Activated B cell treated with CpG ODN at 0.5 μM for 24 hours (primary cell): Measurements from ENCODE around the gene RAB11FIP4. TPM values are rescaled to one million over a fixed set of nuclear protein-coding genes. Genes with fewer than 3 reads are reported as not detected.

Source experiments
- ATAC-seq: fragments of 200-7000 bp; cut with Tn5 transposase; one replicate; pipeline ENCODE4 v1.10.0; 2021; ENCODE audit warnings: low read depth, mild to moderate bottlenecking, moderate library complexity
- CTCF ChIA-PET: fragments of 350-600 bp; sonication (Branson Sonifier 250); formaldehyde crosslinking; loops from one replicate; lab custom pipeline; 2021; ENCODE audit warnings: antibody characterized with exemption; lab: Charles Lee
- POLR2A ChIA-PET: fragments of 350-600 bp; sonication (Branson Sonifier 250); formaldehyde crosslinking; loops from one replicate; lab custom pipeline; 2021; ENCODE audit warnings: antibody characterized with exemption; lab: Charles Lee
- DNase-seq: peaks from one replicate; pipeline ENCODE4 v3.0.0; 2022
- H3K27ac Mint-ChIP-seq: one replicate; pipeline ENCODE4 v1.8.0; 2020; ENCODE audit warnings: mixed read lengths
- H3K27me3 Mint-ChIP-seq: one replicate; pipeline ENCODE4 v1.8.0; 2021; ENCODE audit warnings: mixed read lengths
- H3K36me3 Mint-ChIP-seq: one replicate; pipeline ENCODE4 v1.8.0; 2021; ENCODE audit warnings: low read depth, mixed read lengths
- H3K4me1 Mint-ChIP-seq: one replicate; pipeline ENCODE4 v1.8.0; 2021; ENCODE audit warnings: mixed read lengths
- H3K4me3 Mint-ChIP-seq: one replicate; pipeline ENCODE4 v1.8.0; 2020; ENCODE audit warnings: mild to moderate bottlenecking, mixed read lengths
- H3K9me3 Mint-ChIP-seq: one replicate; pipeline ENCODE4 v1.8.0; 2020; ENCODE audit warnings: mixed read lengths
- intact Hi-C: fragments of 100-400 bp; cut with micrococcal nuclease; formaldehyde crosslinking; loops from one replicate; pipeline ENCODE4 v1.15.1; 2024
- total RNA-seq: library from RNA; stranded (reverse); gene quantifications from 2 replicates; pipeline ENCODE4 v1.2.3, GENCODE V29; 2022
- TF ChIP-seq, protein P1 (sequence below): fragments of 200-600 bp; IDR thresholded peaks from one replicate; pipeline ENCODE4 v1.8.0; 2022; ENCODE audit warnings: antibody characterized with exemption, mild to moderate bottlenecking

RAB11FIP4 gene
- total RNA-seq, 1 donor from 2014 or later, result 43.2 TPM

DNA sequence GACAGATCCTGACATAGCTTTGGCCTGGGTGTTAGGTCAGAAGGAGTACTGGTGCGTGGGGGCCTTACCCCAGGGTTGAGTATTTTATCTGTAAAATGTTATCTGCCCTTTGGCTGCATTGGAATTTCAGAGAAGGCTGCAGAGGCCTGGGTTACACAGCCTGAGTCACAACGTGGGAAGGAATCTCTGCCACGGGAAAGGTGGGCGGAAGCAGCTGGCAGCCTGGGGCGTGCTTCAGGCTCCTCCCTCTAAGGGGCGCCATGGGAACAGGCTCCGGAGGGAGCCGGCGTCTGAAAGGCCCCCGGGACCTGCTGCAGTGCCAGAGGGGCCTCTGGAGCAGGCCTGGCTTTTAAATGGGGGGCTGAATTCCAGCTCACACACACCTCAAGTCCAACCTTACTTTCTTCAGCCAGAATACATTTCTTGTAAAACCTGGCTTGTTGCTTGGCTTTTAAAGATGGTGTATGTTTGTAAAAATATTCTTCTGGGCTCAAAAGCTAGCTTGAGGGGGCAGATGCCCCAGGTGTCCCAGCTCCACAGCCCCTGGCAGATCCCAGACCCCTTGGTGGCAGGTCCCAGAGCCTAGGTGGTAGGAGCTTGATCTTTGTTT, 142.2 kb downstream of the RAB11FIP4 start:
- Mint-ChIP-seq H3K27me3 (no peaks in the 10 kb centered on the region), H3K27ac (peak overlapping the region; percentile 43), H3K36me3 (peaks cover 39% of the 10 kb centered on the region), H3K4me1 (peaks cover 54% of the 10 kb centered on the region), H3K9me3 (no peaks in the 10 kb centered on the region), H3K4me3 (no peak overlapping the region)
- TF ChIP-seq, protein P1, sequence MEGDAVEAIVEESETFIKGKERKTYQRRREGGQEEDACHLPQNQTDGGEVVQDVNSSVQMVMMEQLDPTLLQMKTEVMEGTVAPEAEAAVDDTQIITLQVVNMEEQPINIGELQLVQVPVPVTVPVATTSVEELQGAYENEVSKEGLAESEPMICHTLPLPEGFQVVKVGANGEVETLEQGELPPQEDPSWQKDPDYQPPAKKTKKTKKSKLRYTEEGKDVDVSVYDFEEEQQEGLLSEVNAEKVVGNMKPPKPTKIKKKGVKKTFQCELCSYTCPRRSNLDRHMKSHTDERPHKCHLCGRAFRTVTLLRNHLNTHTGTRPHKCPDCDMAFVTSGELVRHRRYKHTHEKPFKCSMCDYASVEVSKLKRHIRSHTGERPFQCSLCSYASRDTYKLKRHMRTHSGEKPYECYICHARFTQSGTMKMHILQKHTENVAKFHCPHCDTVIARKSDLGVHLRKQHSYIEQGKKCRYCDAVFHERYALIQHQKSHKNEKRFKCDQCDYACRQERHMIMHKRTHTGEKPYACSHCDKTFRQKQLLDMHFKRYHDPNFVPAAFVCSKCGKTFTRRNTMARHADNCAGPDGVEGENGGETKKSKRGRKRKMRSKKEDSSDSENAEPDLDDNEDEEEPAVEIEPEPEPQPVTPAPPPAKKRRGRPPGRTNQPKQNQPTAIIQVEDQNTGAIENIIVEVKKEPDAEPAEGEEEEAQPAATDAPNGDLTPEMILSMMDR, result no peak
- DNase-seq, result no peak
- no peak for ATAC-seq
- intact Hi-C loops, result loop anchor here (2.0 kb wide), 2 partner anchors 15 to 25 kb away; no protein-coding TSS in a partner anchor
- ChIA-PET POLR2A (interaction anchor here (0.6 to 9.5 kb wide), 6 partner anchors 10 to 367 kb away, joined by 3 to 192 read pairs (median 11); partner anchors contain the start of gene UTP6), CTCF (interaction anchor here (0.5 to 4.6 kb wide), 8 partner anchors 9 to 309 kb away, joined by 3 to 103 read pairs (median 10); no protein-coding TSS in a partner anchor)

DNA sequence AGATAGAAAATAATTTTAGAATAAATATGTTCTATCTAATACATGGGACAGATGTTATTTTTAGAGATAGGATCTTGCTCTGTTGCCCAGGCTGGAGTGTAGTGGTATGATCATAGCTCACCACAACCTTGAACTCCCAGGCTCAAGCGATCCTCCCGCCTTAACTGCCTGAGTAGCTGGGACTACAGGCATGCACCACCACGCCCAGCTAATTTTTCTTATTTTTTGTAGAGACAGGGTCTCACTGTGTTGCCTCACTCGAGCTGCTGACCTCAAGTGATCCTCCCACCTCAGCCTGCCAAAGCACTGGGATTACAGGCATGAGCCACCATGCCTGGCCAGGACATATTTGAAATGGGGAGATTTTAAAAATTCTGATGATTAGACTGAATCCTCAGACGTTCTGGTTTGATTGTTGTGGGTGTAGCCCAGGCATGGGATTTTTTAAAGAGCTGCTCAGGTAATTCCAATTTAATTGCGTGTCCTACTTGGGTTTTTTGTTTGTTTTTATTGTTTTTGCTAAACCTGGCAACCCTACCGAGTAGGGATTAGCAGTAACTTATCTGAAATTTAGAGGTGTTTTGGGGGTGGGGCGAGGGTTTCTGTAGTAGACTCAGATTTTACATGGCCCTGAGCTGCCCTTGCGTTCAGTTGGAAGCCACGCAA, 142.9 kb downstream of the RAB11FIP4 start:
- CTCF ChIA-PET, result interaction anchor here (0.9 to 4.6 kb wide), 10 partner anchors 10 to 308 kb away, joined by 3 to 103 read pairs (median 6); no protein-coding TSS in a partner anchor
- Mint-ChIP-seq H3K9me3 (no peaks in the 10 kb centered on the region), H3K27me3 (no peaks in the 10 kb centered on the region), H3K27ac (no peak overlapping the region), H3K4me1 (peaks cover 61% of the 10 kb centered on the region), H3K36me3 (peaks cover 36% of the 10 kb centered on the region), H3K4me3 (no peak overlapping the region)
- ATAC-seq (no peak), DNase-seq (no peak)
- POLR2A ChIA-PET, result interaction anchor here (0.6 to 9.5 kb wide), 17 partner anchors 8 to 367 kb away, joined by 3 to 192 read pairs (median 8); partner anchors contain the start of gene UTP6
- intact Hi-C loops, result loop anchor here (2.0 kb wide), 2 partner anchors 14 to 24 kb away; no protein-coding TSS in a partner anchor
- TF ChIP-seq, protein P1, result no peak

DNA sequence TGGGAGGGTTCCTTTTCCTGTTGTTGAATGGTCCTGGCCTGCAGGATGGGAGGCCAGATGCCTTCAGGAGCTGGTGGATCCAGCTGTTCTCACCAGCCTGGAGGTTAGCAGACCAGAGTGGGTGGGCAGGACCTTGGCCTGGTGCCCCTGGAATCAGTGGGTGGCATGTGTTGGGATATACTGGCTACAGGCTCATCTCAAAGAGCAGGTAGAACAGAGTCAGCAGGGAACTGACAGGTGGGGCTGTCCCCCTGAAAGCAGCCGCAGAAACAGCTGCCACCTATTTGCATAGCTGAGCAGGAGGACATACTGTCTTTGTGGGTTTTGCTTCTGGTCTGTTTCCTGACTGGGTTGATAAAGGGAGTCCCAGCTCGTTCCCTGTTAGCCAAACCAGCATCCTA, 144.1 kb downstream of the RAB11FIP4 start:
- TF ChIP-seq, protein P1, result no peak
- Mint-ChIP-seq H3K27ac (peak overlapping the region; percentile 90), H3K36me3 (peaks cover 29% of the 10 kb centered on the region), H3K9me3 (no peaks in the 10 kb centered on the region), H3K27me3 (no peaks in the 10 kb centered on the region), H3K4me3 (peak overlapping the region; percentile 69), H3K4me1 (peaks cover 73% of the 10 kb centered on the region)
- ATAC-seq (peak; percentile 64), DNase-seq (peak; percentile 50)
- CTCF ChIA-PET, result interaction anchor here (0.6 to 4.6 kb wide), 11 partner anchors 11 to 520 kb away, joined by 3 to 103 read pairs (median 7); no protein-coding TSS in a partner anchor
- intact Hi-C loops, result loop anchor here (1.0 to 5.0 kb wide), 5 partner anchors 13 to 367 kb away; partner anchors contain the start of genes EVI2B and UTP6
- POLR2A ChIA-PET, result interaction anchor here (0.5 to 9.5 kb wide), 27 partner anchors 8 to 366 kb away, joined by 3 to 192 read pairs (median 7); partner anchors contain the start of gene UTP6

DNA sequence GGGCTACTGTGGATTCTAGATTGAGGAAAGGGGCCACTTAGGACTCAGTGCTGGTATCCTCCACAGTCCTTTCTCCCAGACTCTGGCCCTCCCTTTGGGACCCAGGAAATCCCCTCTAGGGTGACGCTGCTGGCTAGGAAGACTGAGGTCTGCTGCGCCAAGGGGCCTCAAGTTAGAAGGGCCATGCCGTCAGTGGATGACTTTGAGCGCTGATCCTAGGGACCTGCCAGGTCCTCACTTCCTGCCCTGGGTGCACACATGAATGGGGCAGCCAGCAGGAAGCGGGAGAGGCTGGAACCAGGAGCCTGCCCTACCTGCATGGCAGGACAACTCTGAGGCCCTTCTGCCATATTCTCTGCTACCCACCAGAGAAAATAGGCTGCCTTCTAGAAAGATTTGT, 145.0 kb downstream of the RAB11FIP4 start:
- Mint-ChIP-seq H3K9me3 (no peaks in the 10 kb centered on the region), H3K4me3 (no peak overlapping the region), H3K27me3 (no peaks in the 10 kb centered on the region), H3K27ac (peak overlapping the region; percentile 92), H3K36me3 (peaks cover 21% of the 10 kb centered on the region), H3K4me1 (peaks cover 82% of the 10 kb centered on the region)
- ChIA-PET POLR2A (interaction anchor here (0.8 to 9.5 kb wide), 6 partner anchors 7 to 297 kb away, joined by 3 to 192 read pairs (median 13); no protein-coding TSS in a partner anchor), CTCF (interaction anchor here (2.3 to 3.5 kb wide), 3 partner anchors 12 to 43 kb away, joined by 8 to 37 read pairs (median 26); no protein-coding TSS in a partner anchor)
- no peak for ATAC-seq
- no peak for DNase-seq
- intact Hi-C loops, result loop anchor here (2.0 to 5.0 kb wide), 3 partner anchors 60 to 366 kb away; partner anchors contain the start of genes EVI2B and UTP6
- TF ChIP-seq, protein P1, result no peak
